ENCODE results near the gene DDX28.
"Not testable (repeated sequence)": the region's sequence is repeated elsewhere in the genome, so short reads cannot be mapped to it uniquely, and the experiment has no call there.

The DDX28 gene

DNA sequence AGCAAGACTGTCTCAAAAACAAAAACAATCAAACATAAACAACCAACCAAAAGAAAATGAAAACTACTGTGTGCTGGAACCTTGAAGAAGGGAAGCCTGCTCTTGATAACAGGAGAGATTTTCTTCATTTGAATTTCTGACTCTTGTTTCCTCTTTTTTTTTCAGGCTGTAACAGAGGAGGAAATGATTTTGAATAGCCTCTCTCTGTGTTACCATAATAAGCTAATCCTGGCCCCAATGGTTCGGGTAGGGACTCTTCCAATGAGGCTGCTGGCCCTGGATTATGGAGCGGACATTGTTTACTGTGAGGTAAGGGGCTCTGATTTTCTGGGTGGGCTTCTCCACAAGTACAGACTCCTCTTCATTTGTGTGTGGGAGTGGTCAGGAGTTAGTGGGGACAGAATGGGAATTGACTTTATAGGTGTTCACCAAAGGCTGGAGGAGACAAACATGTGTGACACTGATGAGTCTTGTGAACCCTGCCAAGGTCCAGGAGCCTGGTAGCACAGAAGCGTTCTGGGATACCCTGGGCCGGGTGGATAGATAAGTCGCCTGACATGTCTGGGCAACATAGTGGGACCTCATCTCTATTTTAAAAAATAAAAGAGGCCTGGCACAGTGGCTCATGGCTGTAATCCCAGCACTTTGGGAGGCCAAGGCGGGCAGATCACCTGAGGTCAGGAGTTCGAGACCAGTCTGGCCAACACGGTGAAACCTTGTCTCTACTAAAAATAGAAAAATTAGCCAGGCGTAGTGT, 15.0 kb upstream of the DDX28 start:
- no peak for DNase-seq (ENCODE audit: low read depth in 2 of 2)

DNA sequence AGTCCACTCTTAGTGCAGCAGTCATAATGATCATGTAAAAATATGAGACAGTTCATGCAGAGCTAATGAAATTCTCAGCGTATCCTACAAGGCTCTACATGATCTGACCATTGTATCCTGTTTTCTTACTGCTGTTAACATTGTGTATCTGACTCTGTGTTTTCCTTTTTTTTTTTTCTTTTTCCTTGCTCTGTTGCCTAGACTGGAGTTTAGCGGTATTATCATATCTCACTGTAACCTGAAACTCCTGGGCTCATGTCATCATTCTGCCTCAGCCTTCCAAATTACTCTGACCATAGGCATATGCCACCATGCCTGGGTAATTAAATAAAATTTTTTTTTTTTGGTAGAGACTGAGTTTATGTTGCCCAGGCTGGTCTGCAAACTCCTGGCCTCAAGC, 12.2 kb upstream of the DDX28 start:
- no peak for DNase-seq (ENCODE audit: low read depth in 2 of 2)

DNA sequence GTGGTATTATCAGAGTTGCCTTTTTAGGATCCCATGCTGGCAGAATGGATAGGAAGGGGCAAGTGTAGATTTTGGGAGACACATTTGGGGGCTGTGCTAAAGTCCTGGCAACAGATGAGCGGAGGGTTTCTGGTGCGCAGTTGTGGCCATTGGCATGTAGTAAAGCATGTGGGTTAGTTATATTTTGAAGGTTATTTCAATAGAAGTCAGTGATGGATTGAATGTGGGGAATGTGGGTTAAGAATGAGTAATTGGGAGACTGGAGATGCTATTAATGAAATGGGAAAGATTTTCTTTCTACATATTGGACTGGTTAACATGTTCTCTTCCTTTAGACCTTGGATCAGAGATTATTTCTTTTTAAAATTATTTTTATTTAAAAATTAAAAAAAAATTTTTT, 10.1 kb upstream of the DDX28 start:
- DNase-seq (ENCODE audit: low read depth in 2 of 2) = no peak

DNA sequence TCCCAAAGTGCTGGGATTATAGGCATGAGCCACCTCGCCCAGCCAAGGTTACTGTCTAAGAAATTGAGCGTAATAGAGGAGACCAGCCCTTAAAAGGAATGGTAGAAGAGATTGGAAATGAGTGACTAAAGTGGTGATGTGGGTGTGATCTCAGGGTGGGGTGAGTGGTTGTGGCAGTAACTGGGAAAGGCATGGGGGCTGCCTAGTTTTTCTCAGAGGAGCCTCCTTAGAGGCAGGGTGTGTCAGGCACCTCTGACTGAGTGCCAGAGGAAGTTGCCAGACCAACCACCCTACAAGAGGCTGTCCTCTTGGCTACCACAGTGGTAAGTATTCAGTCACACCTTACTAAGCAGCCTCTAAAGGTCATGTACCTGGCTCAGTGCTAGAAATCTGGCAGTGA, 8.9 kb upstream of the DDX28 start:
- no peak for DNase-seq (ENCODE audit: low read depth in 2 of 2)

DNA sequence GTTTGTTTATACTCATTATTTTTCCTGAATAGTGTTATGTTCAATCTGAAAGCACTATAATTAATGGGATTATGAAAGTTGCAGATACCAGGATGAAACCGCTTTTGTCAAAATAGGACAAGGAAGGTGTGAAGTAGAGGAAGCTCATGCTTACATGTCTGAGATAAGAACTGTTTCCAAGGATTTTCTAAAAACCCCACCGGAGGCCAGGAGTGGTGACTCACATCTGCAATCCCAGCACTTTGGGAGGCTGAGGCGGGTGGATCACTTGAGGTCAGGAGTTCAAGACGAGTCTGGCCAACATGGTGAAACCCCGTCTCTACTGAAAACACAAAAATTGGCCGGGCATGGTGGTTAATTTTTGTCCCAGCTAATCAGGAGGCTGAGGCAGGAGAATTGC, 7.1 kb upstream of the DDX28 start:
- DNase-seq (ENCODE audit: low read depth in 2 of 2) = not testable (repeated sequence)

DNA sequence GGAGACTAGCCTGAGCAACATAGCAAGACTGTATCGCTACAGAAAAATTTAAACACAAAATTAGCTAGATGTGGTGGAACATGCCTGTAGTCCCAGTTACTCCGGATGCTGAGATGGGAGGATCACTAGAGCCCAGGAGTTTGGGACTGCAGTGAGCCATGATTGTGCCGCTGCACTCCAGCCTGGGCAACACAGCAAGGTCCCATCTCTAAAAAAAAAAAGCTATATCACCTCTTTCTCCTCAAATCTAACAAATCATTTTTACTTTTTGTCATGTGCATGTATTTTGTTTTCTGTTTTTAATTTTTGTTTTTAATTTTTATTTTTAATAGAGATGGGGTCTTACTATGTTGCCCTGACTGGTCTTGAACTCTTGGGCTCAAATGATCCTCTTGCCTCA, 6.0 kb upstream of the DDX28 start:
- DNase-seq (ENCODE audit: low read depth in 2 of 2) = no peak

DNA sequence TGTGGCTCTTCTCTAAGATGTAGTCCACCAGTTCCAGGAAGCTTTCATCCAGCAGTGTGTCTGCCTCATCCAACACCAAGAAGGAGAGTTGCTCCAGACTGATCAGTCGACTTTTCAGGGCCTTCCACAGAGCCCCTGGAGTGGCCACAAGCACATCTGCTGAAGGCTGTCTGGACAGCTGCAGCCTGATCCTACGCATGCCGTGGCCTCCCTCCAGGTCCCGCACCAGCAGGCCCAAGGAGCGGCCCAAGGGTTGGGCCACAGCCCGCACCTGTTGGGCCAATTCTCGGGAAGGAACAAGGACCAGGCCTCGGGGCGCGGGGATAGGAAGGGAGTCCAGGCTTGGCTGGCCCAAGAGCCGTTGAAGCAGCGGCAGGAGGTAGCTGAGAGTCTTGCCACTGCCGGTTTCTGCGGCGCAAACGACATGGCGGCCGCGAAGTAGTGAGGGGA, 729 bp downstream of the DDX28 start:
- no peak for DNase-seq (ENCODE audit: low read depth in 2 of 2)

DNA sequence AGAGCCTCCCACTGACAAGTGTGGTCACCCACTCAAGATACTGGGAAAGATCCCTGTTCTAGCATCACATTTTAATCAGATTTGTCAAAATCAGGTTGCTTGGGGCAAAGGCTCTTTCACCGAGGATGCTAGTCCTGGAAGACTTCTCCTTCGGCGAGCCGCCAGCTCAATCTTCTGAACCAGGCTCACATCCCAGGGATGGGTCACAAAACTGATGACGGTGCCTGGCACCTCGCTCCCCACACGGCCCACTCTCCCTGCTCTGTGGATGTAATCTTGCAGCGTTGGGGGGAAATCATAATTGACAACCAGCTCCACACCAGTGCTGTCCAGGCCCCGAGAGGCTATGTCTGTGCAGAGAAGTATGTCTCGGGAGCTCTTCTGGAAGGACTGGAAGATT, 1.5 kb downstream of the DDX28 start:
- DNase-seq (ENCODE audit: low read depth in 2 of 2) = no peak

DNA sequence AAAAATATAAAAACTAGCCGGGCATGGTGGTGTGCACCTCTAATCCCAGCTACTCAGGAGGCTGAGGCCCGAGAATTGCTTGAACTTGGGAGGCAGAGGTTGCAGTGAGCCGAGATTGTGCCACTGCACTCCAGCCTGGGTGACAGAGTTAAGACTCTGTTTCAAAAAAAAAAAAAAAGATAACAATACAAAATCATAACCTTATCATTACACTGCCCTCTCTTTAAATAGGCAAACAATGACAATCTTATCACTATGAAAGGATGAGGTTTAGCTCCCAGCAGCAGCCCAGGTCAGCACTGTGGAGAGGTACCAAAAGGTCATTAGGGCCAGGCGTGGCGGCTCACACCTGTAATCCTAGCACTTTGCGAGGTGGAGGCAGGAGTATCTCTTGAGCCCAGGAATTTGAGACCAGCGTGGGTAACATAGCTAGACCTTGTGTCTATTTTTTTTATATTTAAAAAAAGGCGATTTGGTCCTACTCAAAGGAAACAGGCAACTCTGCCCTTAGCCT, 3.8 kb downstream of the DDX28 start:
- DNase-seq (ENCODE audit: low read depth in 2 of 2) = no peak

DNA sequence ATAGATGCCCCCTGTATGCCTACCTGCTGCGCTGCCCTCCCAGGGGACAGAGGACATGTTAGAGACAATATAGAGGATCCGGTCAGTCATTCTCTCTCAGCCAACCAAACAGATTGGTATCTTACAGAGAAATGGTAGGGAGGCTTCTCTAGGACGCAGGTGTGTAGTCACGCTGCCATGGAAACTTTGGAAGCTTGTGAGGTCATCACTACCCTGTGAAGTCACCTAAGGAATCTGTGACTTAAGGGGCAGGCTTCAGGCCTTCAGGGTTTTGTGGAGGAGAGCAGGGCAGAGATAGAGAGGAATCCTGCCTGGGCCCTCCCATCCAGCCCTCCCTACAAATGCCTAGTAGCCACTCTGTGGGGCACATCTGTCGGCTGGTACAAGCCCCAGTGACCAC, 7.4 kb downstream of the DDX28 start, which contains the start of gene DPEP2NB:
Gene DPEP2NB (minus strand): TSS at position 231 of the 400 bp plus-strand sequence. CDS start 141 bp downstream, at position 90.
- DNase-seq (ENCODE audit: low read depth in 2 of 2) = no peak

DNA sequence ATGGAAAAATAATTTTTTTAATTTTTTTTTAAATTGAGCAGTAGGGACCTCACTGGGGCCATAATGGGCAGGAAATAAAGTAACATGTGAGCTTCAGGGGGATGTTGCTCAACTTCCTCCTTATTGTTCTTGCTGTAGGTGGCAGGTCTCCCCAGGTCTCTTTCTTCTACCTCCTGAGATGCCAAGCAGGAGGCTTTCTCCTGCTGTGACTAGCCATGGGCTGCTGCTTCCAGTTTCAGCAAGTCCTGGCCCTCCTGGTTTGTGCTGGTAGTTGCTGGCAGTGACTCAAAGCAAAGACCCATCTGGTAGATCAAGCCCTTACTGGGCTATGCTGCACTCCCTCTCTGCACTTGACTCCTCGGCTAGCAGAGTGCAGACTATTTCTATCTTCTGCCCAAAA, 9.6 kb downstream of the DDX28 start:
- no peak for DNase-seq (ENCODE audit: low read depth in 2 of 2)

DNA sequence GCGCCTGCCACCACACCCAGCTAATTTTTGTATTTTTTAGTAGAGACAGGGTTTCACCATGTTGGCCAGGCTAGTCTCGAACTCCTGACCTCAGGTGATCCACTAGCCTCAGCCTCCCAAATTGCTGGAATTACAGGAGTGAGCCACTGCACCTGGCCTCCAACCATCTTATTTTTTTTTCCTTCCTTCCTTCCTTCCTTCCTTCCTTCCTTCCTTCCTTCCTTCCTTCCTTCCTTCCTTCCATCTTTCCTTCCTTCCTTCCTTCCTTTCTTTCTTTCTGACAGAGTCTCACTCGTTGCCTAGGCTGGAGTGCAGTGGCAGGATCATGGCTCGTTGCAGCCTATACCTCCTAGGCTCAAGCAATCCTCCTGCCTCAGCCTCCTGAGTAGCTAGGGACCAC, 13.2 kb downstream of the DDX28 start:
- DNase-seq (ENCODE audit: low read depth in 2 of 2) = not testable (repeated sequence)

DNA sequence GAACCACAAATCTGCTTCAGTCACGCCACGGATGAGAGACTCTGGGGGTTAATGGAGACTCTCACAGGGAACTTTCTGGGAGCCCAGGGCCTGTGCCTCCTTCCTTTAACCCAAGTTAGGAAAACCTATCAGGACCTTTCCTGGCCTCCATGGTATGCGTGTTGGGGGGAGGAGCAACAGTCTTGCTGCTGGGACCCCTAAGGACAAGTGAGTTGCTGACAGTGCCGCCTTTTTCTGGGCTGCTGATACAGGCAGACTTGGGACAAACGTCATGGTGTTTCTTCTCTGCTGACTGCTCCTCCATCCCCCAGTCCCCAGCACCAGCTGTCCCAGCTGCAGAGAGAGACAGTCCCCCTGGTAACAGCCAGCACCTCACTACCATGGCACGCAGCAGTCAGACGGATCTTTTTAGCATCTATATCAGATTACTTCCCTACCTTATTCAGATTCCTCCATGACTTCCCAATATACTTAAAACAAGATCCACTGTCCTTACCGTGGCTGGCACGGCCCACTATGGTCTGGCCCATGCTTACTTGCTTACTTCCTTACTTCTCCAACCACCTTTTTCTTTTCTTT, 13.8 kb downstream of the DDX28 start:
- DNase-seq (ENCODE audit: low read depth in 2 of 2) = no peak

DNA sequence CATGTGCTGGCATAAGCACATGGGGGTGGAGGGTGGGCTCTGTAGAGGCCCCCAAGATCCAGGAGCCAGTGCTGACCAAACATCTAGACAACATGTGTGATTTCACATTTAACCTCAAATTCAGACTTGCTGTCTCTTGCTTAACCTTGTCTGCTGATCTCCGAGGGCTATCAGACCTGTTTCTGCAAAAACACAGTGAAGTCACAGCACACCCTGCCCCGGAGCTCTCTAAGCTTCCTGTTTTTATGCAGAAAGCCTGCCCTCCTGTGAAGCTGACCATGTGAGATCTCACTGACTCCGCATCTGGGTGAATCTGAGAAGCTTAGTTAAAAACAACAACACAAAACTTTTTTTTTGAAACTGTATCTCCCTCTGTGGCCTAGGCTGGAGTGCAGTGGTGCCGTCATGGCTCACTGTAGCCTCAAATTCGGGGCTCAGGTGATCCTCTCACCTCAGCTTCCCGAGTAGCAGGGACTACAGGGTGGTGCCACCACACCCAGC, 17.2 kb downstream of the DDX28 start:
- no peak for DNase-seq (ENCODE audit: low read depth in 2 of 2)

DNA sequence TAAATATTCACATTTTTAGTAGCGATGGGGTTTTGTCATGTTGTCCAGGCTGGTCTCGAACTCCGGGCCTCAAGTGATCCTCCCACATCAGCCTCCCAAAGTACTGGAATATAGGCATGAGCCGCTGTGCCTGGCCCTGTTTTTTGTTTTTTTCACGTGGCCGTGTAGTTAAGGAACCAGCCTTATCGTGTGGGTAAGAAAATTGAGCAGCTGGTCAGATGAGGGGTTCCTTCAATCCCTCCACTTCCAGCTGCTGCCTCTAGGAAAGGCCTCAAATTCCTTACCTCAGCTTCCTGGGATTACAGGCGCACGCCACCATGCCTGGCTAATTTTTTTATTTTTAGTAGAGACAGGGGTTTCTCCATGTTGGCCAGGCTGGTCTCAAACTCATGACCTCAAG, 17.8 kb downstream of the DDX28 start:
- DNase-seq (ENCODE audit: low read depth in 2 of 2) = no peak

DNA sequence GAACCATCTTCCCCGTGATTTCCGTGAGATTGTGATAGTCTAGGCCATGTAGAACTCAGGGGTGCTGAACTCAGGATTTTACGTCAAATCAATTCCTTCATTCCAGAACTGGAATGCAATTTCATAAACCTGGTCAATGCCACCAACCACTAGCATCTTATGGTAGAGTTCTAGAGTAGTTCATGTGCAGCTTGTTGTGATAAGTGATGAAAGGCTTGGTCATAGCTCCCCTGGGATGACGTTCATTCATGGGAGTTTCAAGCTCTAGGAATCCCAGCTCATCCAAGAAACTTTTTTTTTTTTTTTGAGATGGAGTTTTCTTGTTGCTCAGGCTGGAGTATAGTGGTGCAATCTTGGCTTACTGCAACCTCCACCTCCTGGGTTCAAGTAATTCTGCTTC, 20.0 kb downstream of the DDX28 start:
- DNase-seq (ENCODE audit: low read depth in 2 of 2) = no peak

DNA sequence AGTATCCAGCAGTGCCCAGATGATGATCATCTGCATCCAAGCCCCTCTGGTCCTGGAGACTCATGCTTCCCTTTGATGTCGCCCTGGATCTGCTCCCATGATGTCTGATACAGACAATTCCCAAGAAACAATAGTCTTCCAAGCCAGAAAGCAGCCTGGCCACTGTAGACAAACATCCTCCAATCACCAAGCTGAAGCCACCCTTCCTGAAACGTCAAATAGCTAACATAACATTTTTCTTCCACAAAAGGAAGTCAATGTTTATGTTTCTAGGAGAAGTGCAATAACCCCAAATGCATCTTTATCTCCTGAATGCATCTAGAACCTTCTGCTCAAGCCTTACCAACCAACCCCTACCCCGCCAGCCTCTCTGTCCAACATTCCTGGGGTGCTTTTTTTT, 22.6 kb downstream of the DDX28 start:
- DNase-seq (ENCODE audit: low read depth in 2 of 2) = no peak

DNA sequence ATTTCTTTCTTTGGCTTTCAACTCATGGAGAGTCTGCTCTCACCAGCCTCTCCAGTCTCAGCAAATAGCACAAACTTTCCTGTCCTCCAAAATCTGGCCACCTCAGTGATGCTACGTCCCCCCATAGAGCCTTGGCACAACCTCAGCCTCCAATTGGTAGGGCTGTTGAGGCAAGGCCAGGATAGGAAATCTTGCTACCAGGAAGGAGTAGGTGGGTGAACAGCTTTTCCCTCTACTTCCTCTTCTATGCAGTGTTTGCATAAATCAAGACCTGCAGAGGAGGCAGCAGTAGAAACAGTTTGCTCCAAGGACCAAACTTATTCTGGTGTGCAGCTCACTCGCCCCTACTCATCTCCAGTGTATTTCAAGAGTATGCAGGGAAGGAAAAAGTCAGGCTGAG, 23.0 kb downstream of the DDX28 start:
- DNase-seq (ENCODE audit: low read depth in 2 of 2) = no peak

DNA sequence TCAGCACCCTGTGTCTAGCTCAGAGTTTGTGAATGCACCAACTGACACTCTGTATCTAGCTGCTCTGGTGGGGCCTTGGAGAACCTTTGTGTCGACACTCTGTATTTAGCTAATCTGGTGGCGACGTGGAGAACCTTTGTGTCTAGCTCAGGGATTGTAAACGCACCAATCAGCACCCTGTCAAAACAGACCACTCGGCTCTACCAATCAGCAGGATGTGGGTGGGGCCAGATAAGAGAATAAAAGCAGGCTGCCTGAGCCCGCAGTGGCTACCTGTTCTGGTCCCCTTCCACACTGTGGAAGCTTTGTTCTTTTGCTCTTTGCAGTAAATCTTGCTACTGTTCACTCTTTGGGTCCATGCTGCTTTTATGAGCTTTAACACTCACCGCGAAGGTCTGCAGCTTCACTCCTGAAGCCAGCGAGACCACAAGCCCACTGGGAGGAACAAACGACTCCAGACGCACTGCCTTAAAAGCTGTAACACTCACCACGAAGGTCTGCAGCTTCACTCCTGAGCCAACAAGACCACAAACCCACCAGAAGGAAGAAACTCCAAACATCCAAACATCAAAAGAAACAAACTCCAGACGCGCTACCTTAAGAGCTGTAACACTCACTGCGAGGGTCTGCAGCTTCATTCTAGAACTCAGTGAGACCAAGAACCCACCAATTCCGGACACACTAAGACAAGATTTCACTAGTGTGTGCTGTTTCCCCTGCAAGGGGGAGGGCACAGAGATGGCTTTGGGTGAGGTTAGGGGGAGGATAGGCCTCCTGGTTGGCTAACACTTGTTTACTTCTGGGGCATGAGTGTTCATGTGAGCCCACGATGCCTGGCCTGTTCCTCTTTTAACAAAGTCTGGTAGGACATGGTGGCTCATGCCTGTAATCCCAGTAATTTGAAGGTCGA, 24.0 kb downstream of the DDX28 start, which contains the start of gene DPEP2:
Gene DPEP2 (minus strand): TSS at position 706 of the 910 bp plus-strand sequence. CDS start 6,272 bp downstream, outside the sequence.
- DNase-seq (ENCODE audit: low read depth in 2 of 2) = not testable (repeated sequence)

DNA sequence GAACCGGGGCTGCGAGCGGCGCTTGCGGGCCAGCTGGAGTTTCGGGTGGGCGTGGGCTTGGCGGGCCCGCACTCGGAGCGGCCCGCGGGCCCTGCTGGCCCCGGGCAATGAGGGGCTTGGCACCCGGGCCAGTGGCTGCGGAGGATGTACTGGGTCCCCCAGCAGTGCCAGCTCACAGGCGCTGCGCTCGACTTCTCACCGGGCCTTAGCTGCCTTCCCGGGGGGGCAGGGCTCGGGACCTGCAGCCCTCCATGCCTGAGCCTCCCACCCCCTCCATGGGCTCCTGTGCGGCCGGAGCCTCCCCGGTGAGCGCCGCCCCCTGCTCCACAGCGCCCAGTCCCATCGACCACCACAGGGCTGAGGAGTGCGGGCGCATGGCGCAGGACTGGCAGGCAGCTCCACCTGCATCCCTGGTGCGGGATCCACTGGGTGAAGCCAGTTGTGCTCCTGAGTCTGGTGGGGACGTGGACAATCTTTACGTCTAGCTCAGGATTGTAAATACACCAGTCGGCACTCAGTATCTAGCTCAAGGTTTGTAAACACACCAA, 24.7 kb downstream of the DDX28 start:
- not testable (repeated sequence) for DNase-seq (ENCODE audit: low read depth in 2 of 2)

DNA sequence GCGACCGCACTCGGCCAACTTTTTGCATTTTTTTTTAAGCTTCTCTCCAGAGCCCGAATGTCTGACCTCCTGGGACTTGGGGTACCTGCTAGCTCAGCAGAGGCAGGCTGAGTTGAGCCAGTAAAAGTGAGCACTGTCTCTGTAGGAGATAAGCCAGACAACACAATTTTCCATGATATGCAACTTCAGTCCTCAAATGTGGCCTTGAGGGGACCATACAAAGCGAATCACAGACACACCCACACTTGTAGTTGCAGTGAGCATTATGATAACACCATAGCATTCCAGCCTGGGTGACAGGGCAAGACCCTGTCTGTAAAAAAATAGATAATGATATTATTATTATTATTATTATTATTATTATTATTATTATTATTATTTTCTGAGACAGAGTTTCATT, 26.4 kb downstream of the DDX28 start:
- DNase-seq (ENCODE audit: low read depth in 2 of 2) = no peak

DNA sequence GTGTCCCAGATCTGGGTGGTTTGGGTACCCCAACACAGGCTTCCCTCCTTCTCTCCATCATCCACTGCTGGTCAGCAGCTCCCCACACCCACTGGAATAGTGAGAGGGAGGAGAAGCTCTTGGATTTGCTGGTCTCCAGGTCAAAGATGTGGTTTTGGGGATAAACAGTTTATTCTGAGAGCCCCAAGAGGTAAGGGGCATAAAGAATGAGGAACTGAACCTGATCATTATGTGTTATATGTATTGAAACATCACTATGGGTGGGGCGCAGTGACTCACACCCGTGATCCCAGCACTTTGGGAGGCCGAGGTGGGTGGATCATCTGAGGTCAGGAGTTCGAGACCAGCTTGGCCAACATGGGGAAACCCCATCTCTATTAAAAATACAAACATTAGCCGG, 27.6 kb downstream of the DDX28 start:
- DNase-seq (ENCODE audit: low read depth in 2 of 2) = no peak

All from stimulated activated CD4-positive, alpha-beta T cell treated with anti-CD3 and anti-CD28 coated beads, Interleukin-15, amount 100 ng/mL, for 48 hours (primary cell).